Measurements from ENCODE around the gene ACAD10.
"Not testable (repeated sequence)": the region's sequence is repeated elsewhere in the genome, so short reads cannot be mapped to it uniquely, and the experiment has no call there.

ACAD10 gene

DNA sequence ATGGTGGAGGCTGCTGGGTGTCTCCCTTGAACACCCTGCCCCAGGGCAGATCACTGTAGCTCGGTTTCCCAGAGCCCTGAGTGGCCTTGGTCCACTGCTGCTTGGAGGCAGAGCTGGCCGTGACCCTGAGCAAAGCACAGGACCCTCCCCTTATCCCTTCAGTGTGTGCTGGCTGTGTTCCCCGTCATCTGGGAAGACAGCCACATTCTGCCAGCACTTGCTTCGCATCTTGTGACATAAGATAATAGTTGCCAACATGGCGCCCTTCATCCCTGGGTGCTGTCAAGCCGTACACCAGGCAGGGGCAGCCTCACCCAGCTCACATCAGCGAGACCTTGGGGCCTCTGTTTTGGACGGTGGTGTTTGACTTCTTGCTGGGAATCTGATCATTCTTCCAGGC is 68.8 kb downstream of the ACAD10 start:
- DNase-seq, result no peak

DNA sequence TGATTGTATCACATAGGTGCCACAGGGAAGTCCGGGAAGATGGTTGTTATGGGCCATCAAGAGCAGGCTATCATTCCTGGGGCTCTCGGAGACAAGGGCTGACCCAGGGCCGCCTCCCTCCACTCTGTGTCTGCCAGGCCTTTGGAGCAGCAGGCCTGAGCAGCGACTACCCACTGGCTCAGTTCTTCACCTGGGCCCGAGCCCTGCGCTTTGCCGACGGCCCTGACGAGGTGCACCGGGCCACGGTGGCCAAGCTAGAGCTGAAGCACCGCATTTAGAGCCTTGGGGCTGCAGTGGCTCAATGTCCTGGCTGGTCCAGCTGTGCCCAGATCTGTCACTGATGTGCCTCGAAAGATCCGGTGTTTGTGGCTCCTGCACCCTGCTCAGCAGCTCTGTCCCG is 70.3 kb downstream of the ACAD10 start:
- no peak for DNase-seq

- DNase-seq, result no peak
These were observed 70.8 kb downstream of the ACAD10 start for GRCh38 chr12:111756681-111757080.

DNA sequence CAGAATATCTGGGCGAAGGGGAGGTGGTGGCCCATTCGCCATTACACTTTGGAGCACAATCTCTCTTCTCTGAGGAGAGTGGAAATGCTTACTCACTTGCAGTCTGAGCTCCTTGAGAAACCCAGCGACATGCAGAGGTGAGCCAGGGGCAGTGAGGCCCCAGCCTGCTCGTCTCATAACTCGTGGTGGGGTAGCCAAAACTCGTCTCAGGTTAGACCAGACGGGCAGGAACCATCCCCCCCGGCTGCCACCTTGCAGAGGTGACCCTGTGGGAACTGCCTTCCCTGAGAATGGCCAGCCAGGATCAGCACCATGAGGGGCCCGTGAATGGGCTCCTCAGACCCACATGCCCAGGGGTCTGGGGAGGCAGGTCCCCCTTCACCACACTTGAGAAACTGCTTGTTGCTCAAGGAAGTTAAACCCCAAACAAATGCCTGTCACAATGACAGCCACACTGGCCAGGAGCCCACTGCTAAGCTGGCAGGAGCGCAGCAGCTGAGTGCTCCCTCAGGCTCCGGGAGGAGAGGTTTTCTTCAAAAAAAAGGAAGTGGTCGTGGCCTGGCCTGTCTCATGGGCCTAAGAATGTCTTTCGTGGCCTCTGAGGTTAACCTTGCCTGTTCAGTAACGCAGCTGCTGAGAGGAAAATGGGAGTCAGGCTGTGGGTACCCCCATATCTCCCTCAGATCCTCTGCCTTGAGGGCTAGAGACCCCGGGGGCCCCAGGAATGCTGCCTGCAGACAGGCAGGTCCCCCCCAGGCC is 71.7 kb downstream of the ACAD10 start:
- DNase-seq, result no peak

DNA sequence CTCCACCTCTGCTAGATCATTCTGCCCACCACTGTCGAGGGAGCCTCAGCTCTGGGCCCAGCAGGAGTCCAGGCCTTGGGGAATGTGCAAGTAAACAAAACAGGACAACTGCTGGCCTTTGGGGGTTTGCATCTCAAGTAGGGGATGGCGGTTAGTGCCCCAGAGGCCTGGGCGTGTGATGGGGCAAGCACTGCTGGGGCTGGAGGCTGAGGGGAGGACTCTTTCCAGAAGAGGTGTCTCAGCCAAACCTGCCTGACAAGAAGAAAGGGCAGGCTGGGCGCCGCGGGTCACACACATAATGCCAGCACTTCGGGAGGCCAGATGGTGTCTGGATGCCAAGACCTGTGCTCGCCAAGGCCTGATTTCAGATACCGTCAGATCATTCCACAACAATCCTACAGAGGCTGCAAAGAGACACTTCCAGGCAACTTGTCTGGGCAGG is 72.3 kb downstream of the ACAD10 start:
- DNase-seq, result no peak

- no peak for DNase-seq
These were observed 73.4 kb downstream of the ACAD10 start for GRCh38 chr12:111759271-111759670.

DNA sequence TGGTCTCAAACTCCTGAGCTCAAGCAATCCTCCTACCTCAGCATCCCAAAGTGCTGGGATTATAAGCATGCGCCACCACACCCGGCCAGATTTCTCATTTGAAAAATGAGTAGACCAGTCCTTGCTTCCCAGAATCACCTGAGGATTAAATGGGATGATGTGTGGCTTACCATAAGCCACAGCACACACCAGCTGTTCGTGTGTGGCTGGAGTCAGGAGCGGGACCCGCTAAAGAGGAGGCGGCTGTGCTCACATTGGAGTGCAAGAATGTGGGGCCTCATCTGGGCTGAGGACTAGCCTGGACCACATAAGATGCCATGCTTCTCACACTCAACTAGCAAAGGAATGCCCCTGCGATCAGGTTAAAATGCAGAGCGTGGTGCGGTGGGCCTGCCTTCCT is 74.1 kb downstream of the ACAD10 start:
- no peak for DNase-seq

DNA sequence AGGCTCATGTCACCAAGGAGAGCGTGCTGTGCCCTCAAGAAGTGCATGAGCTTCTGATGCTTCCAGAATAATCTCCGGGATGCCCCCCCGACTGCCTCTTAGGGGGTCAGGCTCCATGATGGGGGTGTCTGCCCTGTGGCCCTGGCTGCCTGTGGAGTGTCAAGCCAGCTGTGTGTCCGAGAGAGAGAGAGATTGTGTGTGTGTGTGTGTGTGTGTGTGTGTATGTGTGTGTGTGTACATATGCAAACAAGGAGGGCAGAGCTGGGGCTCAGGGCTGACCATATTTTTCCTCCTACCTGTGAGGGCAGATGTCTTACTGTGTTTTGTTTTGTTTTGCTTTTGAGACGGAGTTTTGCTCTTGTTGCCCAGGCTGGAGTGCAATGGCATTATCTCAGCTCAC is 75.2 kb downstream of the ACAD10 start:
- DNase-seq, result no peak

DNA sequence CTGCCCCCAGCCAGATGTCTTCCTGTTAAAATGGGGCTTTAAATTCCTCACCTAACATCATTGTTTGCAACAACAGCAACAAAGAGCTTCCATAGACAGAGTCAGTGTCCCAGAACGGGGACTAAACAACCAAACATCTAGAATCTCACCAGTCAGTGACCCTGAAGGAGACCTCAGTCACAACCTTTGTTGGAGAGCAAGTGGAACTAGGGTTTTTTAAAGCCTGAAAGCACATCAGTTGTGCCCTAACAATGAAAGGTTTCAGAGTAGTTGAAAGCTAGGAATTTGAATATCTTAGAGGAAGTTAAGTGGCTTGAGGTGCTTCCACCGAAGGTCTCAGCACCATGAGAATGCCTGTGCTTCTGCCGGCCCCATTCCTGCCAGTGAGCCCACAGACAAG is 75.9 kb downstream of the ACAD10 start:
- no peak for DNase-seq

DNA sequence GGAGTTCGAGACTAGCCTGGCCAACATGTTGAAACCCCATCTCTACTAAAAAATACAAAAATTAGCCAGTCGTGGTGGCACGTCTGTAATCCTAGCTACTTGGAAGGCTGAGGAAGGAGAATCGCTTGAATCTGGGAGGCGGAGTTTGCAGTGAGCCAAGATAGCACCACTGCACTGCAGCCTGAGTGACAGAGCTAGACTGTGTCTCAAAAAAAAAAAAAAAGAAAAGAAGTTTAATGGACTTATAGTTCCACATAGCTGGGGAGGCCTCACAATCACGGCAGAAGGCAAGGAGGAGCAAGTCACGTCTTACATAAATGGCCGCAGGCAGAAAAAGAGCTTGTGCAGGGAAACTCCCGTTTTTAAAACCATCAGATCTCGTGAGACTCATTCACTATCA is 77.7 kb downstream of the ACAD10 start:
- not testable (repeated sequence) for DNase-seq

DNA sequence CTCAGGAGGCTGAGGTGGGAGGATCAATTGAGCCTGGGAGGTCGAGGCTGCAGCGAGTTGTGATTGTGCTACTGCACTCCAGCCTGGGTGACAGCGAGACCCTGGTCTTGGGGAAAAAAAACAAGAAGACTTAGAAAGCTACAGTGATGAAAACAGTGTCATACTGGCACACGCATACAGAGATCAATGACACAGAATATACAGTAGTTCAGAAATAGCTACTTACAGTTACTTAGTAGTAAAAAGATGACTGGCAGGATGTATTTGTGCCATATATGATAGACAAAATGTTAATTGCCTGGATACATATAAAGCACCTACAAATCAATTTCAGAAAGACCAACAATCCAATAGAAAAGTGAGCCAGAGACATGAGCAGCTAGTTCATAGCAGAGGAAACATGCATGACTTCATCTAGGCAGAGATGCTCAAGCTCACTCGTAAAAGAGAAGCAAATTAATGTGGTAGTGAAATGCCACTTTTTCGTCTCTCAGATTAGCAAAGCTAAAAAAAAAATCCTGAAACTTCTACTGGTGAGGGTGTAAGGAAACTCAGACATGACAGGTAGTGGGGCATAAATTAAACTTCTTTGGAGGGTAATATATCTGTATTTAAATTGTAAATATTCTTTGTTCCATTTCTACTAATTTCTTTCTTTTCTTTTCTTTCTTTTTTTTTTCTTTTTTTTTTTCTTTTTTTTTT is 78.4 kb downstream of the ACAD10 start:
- no peak for DNase-seq

GRCh38 chr12:111766608-111767361 is 80.9 kb downstream of the ACAD10 start, which contains the start of gene ALDH2:
Gene ALDH2 (plus strand): TSS chr12:111766933. CDS start chr12:111766983, 50 bp downstream.
- peak; percentile 1 for DNase-seq

GRCh38 chr12:111767362-111768158 is 81.7 kb downstream of the ACAD10 start:
- DNase-seq, result no peak

DNA sequence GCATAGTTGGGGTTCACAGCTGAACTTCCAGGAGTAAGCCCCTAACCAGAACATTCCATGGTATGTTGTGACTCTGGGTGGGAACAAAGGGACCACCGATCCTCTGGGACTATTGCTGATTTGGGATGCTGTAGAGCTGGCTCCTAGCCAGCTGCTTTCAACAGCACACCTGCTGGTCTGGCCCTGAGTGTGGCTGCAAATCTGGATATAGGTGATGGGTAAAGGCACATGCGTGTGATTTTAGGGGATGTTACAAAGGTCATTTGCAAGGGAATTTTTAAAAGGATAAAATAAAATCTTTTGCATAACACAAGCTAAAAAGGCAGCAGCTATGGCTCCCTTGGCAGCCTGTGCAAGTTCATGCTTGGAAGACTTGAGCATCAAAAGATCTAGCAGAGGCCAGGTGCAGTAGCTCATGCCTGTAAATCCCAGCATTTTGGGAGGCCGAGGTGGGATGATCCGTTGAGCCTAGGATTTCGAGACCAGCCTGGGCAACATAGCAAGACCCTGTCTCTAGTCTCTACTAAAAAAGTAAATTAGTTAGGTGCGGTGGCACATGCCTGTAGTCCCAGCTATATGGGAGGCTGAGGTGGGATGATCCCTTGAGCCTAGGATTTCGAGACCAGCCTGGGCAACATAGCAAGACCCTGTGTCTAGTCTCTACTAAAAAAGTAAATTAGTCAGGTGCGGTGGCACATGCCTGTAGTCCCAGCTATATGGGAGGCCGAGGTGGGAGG is 82.5 kb downstream of the ACAD10 start:
- DNase-seq, result no peak

DNA sequence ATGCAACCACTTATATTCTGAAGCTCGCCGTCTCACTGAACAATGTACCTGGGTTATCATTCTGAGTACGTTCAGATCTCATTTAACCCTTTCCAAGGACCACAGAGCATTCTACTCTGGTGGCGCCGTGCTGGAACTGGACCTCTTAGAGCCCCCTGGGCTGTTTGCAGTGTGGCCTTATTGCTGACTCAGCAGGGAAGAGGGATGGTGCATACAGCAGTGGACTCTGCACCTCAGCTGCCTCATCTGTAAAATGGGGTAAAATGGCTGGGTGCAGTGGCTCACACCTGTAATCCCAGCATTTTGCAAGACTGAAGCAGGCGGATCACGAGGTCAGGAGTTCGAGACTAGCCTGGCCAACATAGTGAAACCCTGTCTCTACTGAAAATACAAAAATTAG is 83.7 kb downstream of the ACAD10 start:
- no peak for DNase-seq

- no peak for DNase-seq
These were observed 88.1 kb downstream of the ACAD10 start for GRCh38 chr12:111773801-111774551.

DNA sequence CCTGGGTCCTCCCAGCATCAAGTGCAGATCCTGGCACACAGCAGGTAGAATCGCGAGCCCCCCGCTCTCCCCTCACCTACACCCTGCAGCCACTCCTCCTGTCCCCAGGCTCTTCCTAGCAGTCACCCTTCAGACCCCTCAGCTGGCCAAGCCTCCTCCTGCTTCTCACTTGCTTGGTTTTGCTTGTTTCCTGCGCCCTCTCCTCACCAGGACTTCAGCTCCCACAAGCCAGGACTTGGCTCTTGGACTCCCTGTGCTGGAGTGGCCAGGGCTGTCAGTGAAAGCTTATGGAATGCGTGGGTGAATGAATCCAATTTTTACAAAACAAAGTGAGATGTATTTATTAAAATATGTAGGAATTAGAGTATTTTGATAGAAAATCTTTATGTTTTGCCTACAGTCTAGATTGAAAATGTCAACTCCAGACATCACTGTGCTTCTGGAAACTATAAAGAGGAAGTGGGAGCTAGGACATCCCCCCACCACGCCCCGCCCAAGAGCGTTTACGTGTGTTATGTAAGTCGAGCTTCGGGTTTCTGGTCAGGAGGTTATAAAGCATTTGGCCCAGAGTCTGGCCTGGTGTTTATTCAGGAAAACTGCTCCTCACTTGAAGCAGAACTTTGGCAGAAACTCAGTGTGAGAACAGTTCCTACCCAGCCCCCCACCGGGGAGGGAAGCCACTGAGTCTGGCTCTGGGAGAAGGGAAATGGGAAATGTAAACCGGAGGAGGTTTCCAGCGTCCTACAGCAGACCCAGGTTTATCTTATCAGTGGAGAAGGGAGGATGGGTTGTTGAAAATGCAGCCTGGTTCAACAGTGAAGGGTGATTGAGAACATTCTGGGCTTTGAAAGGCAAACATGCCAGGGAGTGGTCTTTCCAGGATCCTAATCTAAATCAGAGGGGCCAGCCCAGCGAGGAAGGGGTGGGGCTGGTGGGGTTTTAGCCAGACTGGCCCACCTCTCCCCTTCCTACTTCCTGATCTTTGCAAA is 89.6 kb downstream of the ACAD10 start:
- no peak for DNase-seq

- DNase-seq, result no peak
These were observed 91.0 kb downstream of the ACAD10 start for GRCh38 chr12:111776836-111777344.

DNA sequence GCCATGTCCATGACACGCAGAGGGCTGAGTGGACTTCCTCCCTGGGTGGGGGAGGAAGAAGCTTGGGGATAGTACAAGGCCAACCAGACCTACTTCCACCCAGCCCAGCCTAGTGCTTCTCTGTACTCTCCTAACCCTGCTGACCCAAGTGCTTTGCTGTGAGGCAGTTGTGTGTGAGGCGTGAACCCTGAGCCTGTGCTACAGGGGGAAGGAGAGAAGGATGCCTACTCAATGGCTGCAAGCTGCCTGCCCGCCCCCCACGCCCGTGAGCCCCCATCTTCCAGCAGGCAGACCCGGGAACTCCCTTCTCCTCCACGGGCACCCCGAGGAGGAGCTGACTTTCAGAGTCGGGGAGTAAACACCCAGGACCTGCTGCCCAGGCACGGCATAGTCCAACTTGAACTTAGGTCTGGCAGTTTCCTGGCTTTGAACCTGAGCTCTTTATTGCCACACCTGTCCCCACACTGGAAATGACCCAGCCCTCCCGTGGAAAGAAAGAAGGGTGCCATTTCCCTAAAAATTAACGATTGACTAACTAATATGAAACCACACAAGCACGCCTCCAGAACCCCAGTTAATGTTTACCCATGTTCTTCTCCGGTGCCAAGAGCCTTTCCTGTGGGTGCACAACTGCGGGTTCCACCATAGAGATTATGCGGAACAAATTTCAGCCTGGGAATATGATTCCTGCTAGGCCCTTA is 91.6 kb downstream of the ACAD10 start:
- DNase-seq, result no peak

All from central memory CD4-positive, alpha-beta T cell (primary cell).